Fibroblast of lung (primary cell): ENCODE results near the gene LGALS8. TPM values are rescaled to one million over a fixed set of nuclear protein-coding genes. Genes with fewer than 3 reads are reported as not detected.
"Not testable (repeated sequence)": the region's sequence is repeated elsewhere in the genome, so short reads cannot be mapped to it uniquely, and the experiment has no call there.

Source experiments
- DNase-seq, 2 donors: peaks; one replicate each; pipeline versions ENCODE4 v3.0.0 to v3.0.0-alpha.2; 2010; ENCODE audit warnings: low read depth in 2 of 2
- H2AFZ ChIP-seq: 2 replicates; pipeline ENCODE4 v1.5.1; 2012; ENCODE audit warnings: low read length, control low read depth, inconsistent platforms
- H3K27ac ChIP-seq: 2 replicates; pipeline ENCODE4 v1.5.1; 2011; ENCODE audit warnings: low read length, control low read depth; ENCODE audit not compliant: insufficient read depth
- H3K27me3 ChIP-seq: 2 replicates; pipeline ENCODE4 v1.5.1; 2011; ENCODE audit warnings: mild to moderate bottlenecking, low read length; ENCODE audit not compliant: control insufficient read depth, insufficient read depth
- H3K36me3 ChIP-seq: 2 replicates; pipeline ENCODE4 v1.5.1; 2011; ENCODE audit warnings: low read length; ENCODE audit not compliant: control insufficient read depth, insufficient read depth
- H3K4me1 ChIP-seq: 2 replicates; pipeline ENCODE4 v1.5.1; 2011; ENCODE audit warnings: low read length; ENCODE audit not compliant: control insufficient read depth, insufficient read depth; ENCODE audit errors: extremely low read depth
- H3K4me2 ChIP-seq: 2 replicates; pipeline ENCODE4 v1.5.1; 2011; ENCODE audit warnings: low read length, control low read depth; ENCODE audit not compliant: insufficient read depth; ENCODE audit errors: extremely low read depth
- H3K4me3 ChIP-seq, 4 experiments: fragments of 200-600 bp in 1 of 4; sonication (generic) in 1 of 4; replicated peaks in 1 of 4; 2 replicates each; pipeline ENCODE4 v1.5.1; 2011 to 2016; ENCODE audit warnings: low read length in 4 of 4, low read depth in 3 of 4, mild to moderate bottlenecking in 3 of 4, control low read depth in 2 of 4, inconsistent platforms in 1 of 4, mixed read lengths in 1 of 4; ENCODE audit not compliant: insufficient read depth in 1 of 4; ENCODE audit errors: control extremely low read depth in 1 of 4
- H3K79me2 ChIP-seq: 2 replicates; pipeline ENCODE4 v1.5.1; 2012; ENCODE audit warnings: mild to moderate bottlenecking, low read length, inconsistent platforms; ENCODE audit not compliant: control insufficient read depth, insufficient read depth
- H3K9ac ChIP-seq: 2 replicates; pipeline ENCODE4 v1.5.1; 2011; ENCODE audit warnings: mild to moderate bottlenecking, low read length, control low read depth; ENCODE audit not compliant: insufficient read depth
- H3K9me3 ChIP-seq: 2 replicates; pipeline ENCODE4 v1.5.1; 2012; ENCODE audit warnings: low read depth, low read length; ENCODE audit not compliant: control insufficient read depth, insufficient read depth
- H4K20me1 ChIP-seq: 2 replicates; pipeline ENCODE4 v1.5.1; 2011; ENCODE audit warnings: low read length; ENCODE audit not compliant: control insufficient read depth, insufficient read depth; ENCODE audit errors: extremely low read depth
- EZH2 ChIP-seq: IDR thresholded peaks from 2 replicates; pipeline ENCODE4 v1.5.1; 2012; ENCODE audit warnings: low read length, control low read depth, mild to moderate bottlenecking; ENCODE audit errors: missing control alignments
- polyA plus RNA-seq, 2 donors: library from polyadenylated mRNA; depleted of rRNA in 1 of 2; stranded (reverse) in 1 of 2; unstranded in 1 of 2; fragments of >200 nt; gene quantifications; 2 replicates each; pipeline ENCODE4 v1.2.1, GENCODE V29; 2011 to 2012; ENCODE audit warnings: missing spikeins in 1 of 2
- total RNA-seq: library from RNA; depleted of rRNA; stranded (reverse); fragments of >200 nt; gene quantifications from 2 replicates; pipeline ENCODE4 v1.2.1, GENCODE V29; 2014
- TF ChIP-seq, protein P1 (sequence below), 2 donors: IDR thresholded peaks in 1 of 2; conservative IDR thresholded peaks in 1 of 2; 1 replicate in 1 of 2; 2 replicates in 1 of 2; pipeline ENCODE4 v1.5.1; 2011 to 2012; ENCODE audit warnings: low read length in 2 of 2, control low read depth in 1 of 2, inconsistent platforms in 1 of 2, low read depth in 1 of 2, mild to moderate bottlenecking in 1 of 2

The LGALS8 gene
- total and polyA plus RNA-seq, 2 donors (not counting 1 experiment from before 2014, with no cell fraction given) = 53.1 to 64.2 TPM

- TF ChIP-seq, protein P1, sequence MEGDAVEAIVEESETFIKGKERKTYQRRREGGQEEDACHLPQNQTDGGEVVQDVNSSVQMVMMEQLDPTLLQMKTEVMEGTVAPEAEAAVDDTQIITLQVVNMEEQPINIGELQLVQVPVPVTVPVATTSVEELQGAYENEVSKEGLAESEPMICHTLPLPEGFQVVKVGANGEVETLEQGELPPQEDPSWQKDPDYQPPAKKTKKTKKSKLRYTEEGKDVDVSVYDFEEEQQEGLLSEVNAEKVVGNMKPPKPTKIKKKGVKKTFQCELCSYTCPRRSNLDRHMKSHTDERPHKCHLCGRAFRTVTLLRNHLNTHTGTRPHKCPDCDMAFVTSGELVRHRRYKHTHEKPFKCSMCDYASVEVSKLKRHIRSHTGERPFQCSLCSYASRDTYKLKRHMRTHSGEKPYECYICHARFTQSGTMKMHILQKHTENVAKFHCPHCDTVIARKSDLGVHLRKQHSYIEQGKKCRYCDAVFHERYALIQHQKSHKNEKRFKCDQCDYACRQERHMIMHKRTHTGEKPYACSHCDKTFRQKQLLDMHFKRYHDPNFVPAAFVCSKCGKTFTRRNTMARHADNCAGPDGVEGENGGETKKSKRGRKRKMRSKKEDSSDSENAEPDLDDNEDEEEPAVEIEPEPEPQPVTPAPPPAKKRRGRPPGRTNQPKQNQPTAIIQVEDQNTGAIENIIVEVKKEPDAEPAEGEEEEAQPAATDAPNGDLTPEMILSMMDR (conservative IDR thresholded peaks at IDR 0.05 in 1 of 2, IDR thresholded peaks at IDR 0.05 in 1 of 2; ENCODE audit: low read depth in 1 of 2, low read length in 2 of 2) = no peak
- TF ChIP-seq EZH2 = no peak
- Histone ChIP-seq H3K79me2 (no peaks in the 10 kb centered on the region), H3K27ac (no peak overlapping the region), H3K4me3 (peak overlapping the region in 3 of 4 experiments; percentile 31 to 44 (median 31)), H3K27me3 (no peaks in the 10 kb centered on the region), H4K20me1 (no peaks in the 10 kb centered on the region), H3K9me3 (no peaks in the 10 kb centered on the region), H2AFZ (peak overlapping the region; percentile 87), H3K4me1 (no peaks in the 10 kb centered on the region), H3K36me3 (no peaks in the 10 kb centered on the region), H3K9ac (no peak overlapping the region), H3K4me2 (peak overlapping the region; percentile 35)
- DNase-seq = peak; percentile 51 to 82
These were observed 20.7 kb upstream of the LGALS8 start for GRCh38 chr1:236502972-236503639.

DNA sequence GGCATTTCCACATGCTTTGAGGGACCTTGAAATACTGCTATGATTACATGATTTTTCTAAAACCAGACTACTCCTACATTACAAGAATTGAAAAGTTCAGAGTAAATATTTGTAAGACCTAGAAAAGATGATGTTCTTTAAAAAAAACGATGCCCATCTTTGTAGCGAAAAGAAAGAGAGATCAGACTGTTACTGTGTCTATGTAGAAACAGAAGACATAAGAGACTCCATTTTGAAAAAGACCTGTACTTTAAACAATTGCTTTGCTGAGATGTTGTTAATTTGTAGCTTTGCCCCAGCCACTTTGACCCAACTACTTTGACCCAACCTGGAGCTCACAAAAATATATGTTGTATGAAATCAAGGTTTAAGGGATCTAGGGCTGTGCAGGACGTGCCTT, 19.4 kb upstream of the LGALS8 start:
- H4K20me1 ChIP-seq, H3K9ac ChIP-seq, H3K4me1 ChIP-seq, H3K4me2 ChIP-seq, H3K27ac ChIP-seq, H3K4me3 ChIP-seq, H3K79me2 ChIP-seq, H3K36me3 ChIP-seq, H2AFZ ChIP-seq, H3K9me3 ChIP-seq, H3K27me3 ChIP-seq, DNase-seq: not testable (repeated sequence)

DNA sequence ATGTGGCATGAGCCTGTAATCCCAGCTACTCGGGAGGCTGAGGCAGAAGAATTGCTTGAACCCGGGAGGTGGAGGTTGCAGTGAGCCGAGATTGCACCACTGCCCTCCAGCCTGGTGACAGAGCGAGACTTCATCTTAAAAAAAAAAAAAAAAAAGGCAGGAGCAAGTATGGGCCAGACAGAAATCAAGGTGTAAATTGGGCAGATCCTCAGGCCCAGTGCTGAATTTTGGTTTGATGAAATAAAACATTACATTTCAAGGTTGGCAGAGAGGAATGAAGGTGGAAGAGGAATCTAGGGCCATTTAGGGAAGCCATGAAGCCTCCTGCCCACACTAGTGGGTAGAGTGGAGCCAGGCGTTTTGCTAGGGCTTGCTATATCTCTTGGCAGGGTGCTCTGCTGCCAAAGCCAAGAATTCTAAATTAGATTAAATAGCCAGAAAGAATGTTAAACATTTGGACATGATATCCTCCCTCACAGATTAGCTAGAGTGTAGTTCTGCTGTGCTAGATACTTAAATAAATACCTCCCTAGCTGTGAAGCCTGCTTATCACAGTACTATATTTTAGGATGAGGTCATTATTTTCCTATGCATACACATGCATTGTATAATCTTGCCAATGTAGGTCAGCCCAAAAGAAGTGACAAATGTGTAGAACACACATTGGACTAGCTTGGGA, 16.6 kb upstream of the LGALS8 start:
- H3K27ac ChIP-seq = no peak overlapping the region
- no peaks in the 10 kb centered on the region for H3K4me1 ChIP-seq
- H3K79me2 ChIP-seq = no peaks in the 10 kb centered on the region
- H4K20me1 ChIP-seq = no peaks in the 10 kb centered on the region
- no peak overlapping the region for H3K4me2 ChIP-seq
- H3K9me3 ChIP-seq = no peaks in the 10 kb centered on the region
- DNase-seq = peak in 1 of 2 donors; percentile 78
- H3K27me3 ChIP-seq = no peaks in the 10 kb centered on the region
- no peaks in the 10 kb centered on the region for H3K36me3 ChIP-seq
- no peak for TF ChIP-seq EZH2
- TF ChIP-seq, protein P1 (conservative IDR thresholded peaks at IDR 0.05 in 1 of 2, IDR thresholded peaks at IDR 0.05 in 1 of 2; ENCODE audit: low read depth in 1 of 2, low read length in 2 of 2) = no peak
- no peak overlapping the region for H3K9ac ChIP-seq
- no peak overlapping the region for H3K4me3 ChIP-seq
- no peak overlapping the region for H2AFZ ChIP-seq
